ENCODE data around the gene CREG2. TPM values are rescaled to one million over a fixed set of nuclear protein-coding genes. Genes with fewer than 3 reads are reported as not detected.
A peak's percentile ranks its signal among the peaks of the same experiment; 100 is the strongest.

Gene CREG2
- total and polyA plus RNA-seq, 4 experiments from 2014 or later: 0.32 TPM; not detected in 3

DNA sequence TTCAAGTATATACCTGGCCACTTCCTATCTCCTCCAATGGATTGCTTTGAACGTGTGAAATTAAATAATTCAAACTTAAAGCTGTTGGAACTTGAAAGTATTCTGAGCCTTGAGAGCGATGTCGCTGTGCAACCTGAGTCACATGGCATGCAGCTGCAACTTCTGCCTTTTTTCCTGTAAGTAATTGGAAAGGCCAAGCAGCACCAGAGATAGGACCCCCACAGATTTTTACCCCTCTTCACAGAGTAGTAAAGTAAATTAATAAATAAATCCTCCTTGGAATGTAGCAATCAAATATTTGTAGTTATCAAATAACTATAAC is 75.6 kb downstream of the CREG2 start:
- Histone ChIP-seq H3K4me3 (ENCODE audit: low read length in 2 of 2) (no peak overlapping the region), H3K36me3 (ENCODE audit: insufficient read depth, low read length) (no peaks in the 10 kb centered on the region), H3K27me3 (ENCODE audit: insufficient read depth, low read length) (no peaks in the 10 kb centered on the region), H3K9me3 (ENCODE audit: control insufficient read depth in 1 of 2, low read length in 2 of 2) (no peaks in the 10 kb centered on the region), H3K4me1 (ENCODE audit: insufficient read depth, low read length) (peaks cover 44% of the 10 kb centered on the region), H3K27ac (ENCODE audit: low read depth, low read length) (peak overlapping the region; percentile 60)
- Mint-ChIP-seq H3K9me3 (no peaks in the 10 kb centered on the region), H3K27me3 (no peaks in the 10 kb centered on the region), H3K4me3 (peak overlapping the region in 7 of 8 donors; percentile 39 to 100 (median 70)), H3K36me3 (peaks cover 2 to 14% of the 10 kb centered on the region in 2 donors), H3K4me1 (peaks cover 38 to 77% (median 50%) of the 10 kb centered on the region in 4 donors), H3K27ac (peak overlapping the region; percentile 81 to 97 (median 94))
- POLR2A ChIA-PET (ENCODE audit: partially characterized antibody): interaction anchor here (0.8 to 8.2 kb wide), 6 partner anchors 11 to 58 kb away, joined by 3 to 247 read pairs (median 3); no protein-coding TSS in a partner anchor
- CTCF ChIA-PET (ENCODE audit: partially characterized antibody): interaction anchor here (0.8 to 1.9 kb wide), 6 partner anchors 12 to 76 kb away, joined by 3 to 7 read pairs (median 4); partner anchors contain the start of gene CREG2
- DNase-seq: no peak
- intact Hi-C loops (cut with micrococcal nuclease): loop anchor here (1.0 kb wide), 1 partner anchor 13 kb away; no protein-coding TSS in a partner anchor

DNA sequence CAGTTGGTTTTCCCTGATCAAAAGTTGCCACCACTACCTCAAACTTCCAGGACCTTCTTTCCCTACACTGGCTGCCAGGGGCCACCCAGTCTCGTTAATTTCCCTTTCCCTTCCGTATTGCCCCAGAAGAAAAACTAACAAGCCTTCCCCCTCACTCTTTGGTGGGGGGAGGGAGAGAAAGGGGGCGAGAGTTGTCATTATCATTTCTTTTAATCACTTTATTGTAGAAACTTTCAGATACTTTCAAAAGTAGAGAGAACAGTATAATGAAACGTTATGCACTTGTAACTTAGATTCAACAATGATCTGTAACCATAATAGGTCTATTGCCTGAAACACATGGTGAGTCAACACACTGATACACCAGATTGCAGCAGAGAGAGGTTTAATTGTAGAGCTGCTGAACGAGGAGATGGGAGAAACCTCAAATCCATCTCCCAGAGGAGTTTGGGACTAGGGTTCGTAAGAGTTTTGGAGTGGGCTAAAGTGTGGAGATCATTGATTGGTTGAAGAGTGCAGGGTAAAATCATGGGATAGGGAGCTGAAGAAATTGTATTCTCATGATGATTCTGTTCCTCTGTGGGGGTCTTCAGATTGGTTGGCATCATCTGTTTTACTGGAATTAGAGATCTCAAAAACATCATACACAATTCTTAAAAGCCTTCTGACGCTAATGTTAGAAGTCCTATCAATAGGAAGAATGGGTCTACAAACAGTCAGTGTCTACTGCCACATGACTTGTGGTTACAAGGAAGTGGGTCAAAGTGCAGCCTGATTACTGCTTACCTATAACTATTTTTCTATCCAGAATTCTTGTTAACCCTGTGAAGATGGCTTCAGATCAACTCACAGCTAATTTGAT is 76.2 kb downstream of the CREG2 start:
- H3K27me3 Mint-ChIP-seq: no peaks in the 10 kb centered on the region
- peak; percentile 55 to 75 (median 61) for DNase-seq
- Histone ChIP-seq H3K4me3 (ENCODE audit: low read length in 2 of 2) (no peak overlapping the region), H3K9me3 (ENCODE audit: control insufficient read depth in 1 of 2, low read length in 2 of 2) (no peaks in the 10 kb centered on the region), H3K4me1 (ENCODE audit: insufficient read depth, low read length) (peaks cover 47% of the 10 kb centered on the region), H3K27ac (ENCODE audit: low read depth, low read length) (peak overlapping the region; percentile 60), H3K36me3 (ENCODE audit: insufficient read depth, low read length) (no peaks in the 10 kb centered on the region), H3K27me3 (ENCODE audit: insufficient read depth, low read length) (no peaks in the 10 kb centered on the region)
- ChIA-PET CTCF (ENCODE audit: partially characterized antibody) (interaction anchor here (0.8 to 1.9 kb wide), 6 partner anchors 12 to 76 kb away, joined by 3 to 10 read pairs (median 6); partner anchors contain the start of gene CREG2), POLR2A (ENCODE audit: partially characterized antibody) (interaction anchor here (0.8 to 8.2 kb wide), 7 partner anchors 12 to 58 kb away, joined by 3 to 247 read pairs (median 3); no protein-coding TSS in a partner anchor)
- intact Hi-C loops (cut with micrococcal nuclease): loop anchor here (1.0 kb wide), 1 partner anchor 13 kb away; no protein-coding TSS in a partner anchor
- H3K9me3 Mint-ChIP-seq: no peaks in the 10 kb centered on the region
- peaks cover 38 to 77% (median 50%) of the 10 kb centered on the region in 4 donors for H3K4me1 Mint-ChIP-seq
- peak overlapping the region; percentile 39 to 100 (median 70) for H3K4me3 Mint-ChIP-seq
- H3K36me3 Mint-ChIP-seq: peaks cover 5 to 20% of the 10 kb centered on the region in 2 donors
- peak overlapping the region; percentile 89 to 97 (median 94) for H3K27ac Mint-ChIP-seq

DNA sequence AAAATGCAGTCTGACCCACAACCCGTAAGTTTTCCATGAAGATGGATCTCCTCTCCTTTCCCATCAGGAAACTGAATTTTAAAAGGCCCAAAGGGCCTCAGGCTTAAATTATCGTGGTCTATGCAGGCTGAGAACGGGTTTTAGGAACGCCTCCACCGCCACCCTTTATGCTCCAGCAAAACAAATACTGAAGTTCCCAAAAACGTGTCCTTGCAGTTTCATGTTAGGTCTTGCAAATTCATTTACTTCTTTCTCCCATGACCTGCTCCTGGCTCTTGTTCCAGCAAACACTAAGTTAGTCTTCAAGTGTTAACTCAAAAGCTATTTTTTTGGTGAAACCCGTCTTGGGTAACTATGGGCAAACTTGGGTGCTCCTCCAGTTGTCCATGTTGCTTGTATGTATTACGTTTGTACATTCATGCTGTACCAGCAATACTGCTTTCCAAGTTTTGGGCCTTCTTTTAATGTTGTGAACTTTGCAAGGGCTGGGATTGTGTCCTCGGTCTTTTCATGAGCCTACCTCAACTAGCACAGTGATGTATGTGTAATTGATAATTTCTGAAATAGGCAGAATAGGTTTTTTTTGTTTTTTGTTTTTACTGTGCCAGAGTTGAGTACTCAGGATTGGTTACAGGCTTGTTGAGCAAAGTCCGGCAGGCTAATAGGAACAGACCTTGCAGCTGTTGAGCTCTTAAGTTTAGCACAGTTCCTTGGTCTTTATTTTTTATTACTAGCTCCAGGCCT is 77.0 kb downstream of the CREG2 start:
- Mint-ChIP-seq H3K27me3 (no peaks in the 10 kb centered on the region), H3K9me3 (no peaks in the 10 kb centered on the region), H3K4me1 (peaks cover 42 to 80% (median 53%) of the 10 kb centered on the region in 4 donors), H3K36me3 (peaks cover 8 to 28% of the 10 kb centered on the region in 2 donors), H3K27ac (peak overlapping the region; percentile 89 to 97 (median 94)), H3K4me3 (peak overlapping the region; percentile 52 to 100 (median 70))
- H3K27ac ChIP-seq (ENCODE audit: low read depth, low read length): peak overlapping the region; percentile 60
- no peak for DNase-seq
- intact Hi-C loops (cut with micrococcal nuclease): no loop called here
- POLR2A ChIA-PET (ENCODE audit: partially characterized antibody): interaction anchor here (1.1 to 8.2 kb wide), 5 partner anchors 19 to 57 kb away, joined by 3 to 247 read pairs (median 6); partner anchors contain the start of gene CNOT11
- no peaks in the 10 kb centered on the region for H3K27me3 ChIP-seq (ENCODE audit: insufficient read depth, low read length)
- CTCF ChIA-PET (ENCODE audit: partially characterized antibody): interaction anchor here (1.5 to 2.3 kb wide), 5 partner anchors 12 to 52 kb away, joined by 5 to 10 read pairs (median 7); no protein-coding TSS in a partner anchor
- peaks cover 55% of the 10 kb centered on the region for H3K4me1 ChIP-seq (ENCODE audit: insufficient read depth, low read length)
- H3K36me3 ChIP-seq (ENCODE audit: insufficient read depth, low read length): no peaks in the 10 kb centered on the region
- no peak overlapping the region for H3K4me3 ChIP-seq (ENCODE audit: low read length in 2 of 2)
- H3K9me3 ChIP-seq (ENCODE audit: control insufficient read depth in 1 of 2, low read length in 2 of 2): no peaks in the 10 kb centered on the region

DNA sequence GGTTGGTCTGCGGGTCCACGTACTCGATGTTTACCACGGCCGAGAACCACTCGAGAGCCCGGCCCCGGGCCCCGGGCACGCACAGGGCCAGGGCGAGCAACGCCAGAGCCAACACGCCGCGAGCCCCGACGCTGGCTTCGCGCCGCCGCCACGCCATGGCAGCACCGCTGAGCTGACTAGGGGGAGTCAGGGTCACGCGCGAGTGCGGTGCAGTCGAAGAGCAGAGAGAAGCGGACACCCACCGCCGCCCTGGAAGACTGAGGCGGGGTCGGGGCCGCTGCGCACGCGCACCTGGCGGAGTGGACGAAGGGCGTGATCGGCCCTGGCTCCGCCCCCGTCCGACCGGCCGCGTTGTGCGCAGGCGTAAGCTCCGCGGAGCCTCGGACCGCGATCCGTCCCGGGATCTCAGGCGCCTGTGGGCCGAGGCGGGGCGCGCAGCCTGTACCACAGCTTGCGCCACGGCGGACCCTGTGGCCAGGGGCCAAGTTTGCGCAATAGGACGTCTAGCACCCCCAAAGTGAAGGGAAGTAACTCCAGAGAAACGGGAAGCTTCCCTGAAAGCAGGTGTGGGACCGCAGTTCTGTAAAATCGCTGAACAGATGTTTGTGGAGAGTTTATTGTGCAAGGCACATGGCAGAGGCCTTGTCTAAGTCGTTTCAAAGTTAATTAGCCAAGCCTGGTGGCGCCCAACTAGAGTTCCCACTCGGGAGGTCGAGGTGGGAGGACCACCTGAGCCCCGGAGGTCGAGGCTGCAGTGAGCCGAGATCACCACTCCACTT is 78.7 kb downstream of the CREG2 start, which contains the start of gene RNF149:
Gene RNF149 (minus strand): TSS at position 270 of the 779 bp plus-strand sequence. CDS start 113 bp downstream, at position 157.
- CTCF ChIA-PET (ENCODE audit: partially characterized antibody): interaction anchor here (0.6 to 2.3 kb wide), 10 partner anchors 14 to 57 kb away, joined by 3 to 17 read pairs (median 5); no protein-coding TSS in a partner anchor
- H3K9me3 Mint-ChIP-seq: no peaks in the 10 kb centered on the region
- Histone ChIP-seq H3K9me3 (ENCODE audit: control insufficient read depth in 1 of 2, low read length in 2 of 2) (no peaks in the 10 kb centered on the region), H3K4me3 (ENCODE audit: low read length in 2 of 2) (peak within 1 kb of the TSS; percentile 68 to 92), H3K36me3 (ENCODE audit: insufficient read depth, low read length) (no peaks in the 10 kb centered on the region), H3K27ac (ENCODE audit: low read depth, low read length) (peak within 1 kb of the TSS; percentile 86), H3K4me1 (ENCODE audit: insufficient read depth, low read length) (peaks cover 72% of the 10 kb centered on the region), H3K27me3 (ENCODE audit: insufficient read depth, low read length) (no peaks in the 10 kb centered on the region)
- intact Hi-C loops (cut with micrococcal nuclease): loop anchor here (1.0 to 5.0 kb wide), 2 partner anchors 34 to 36 kb away; no protein-coding TSS in a partner anchor
- H3K4me1 Mint-ChIP-seq: peaks cover 53 to 95% (median 67%) of the 10 kb centered on the region in 4 donors
- DNase-seq: peak; percentile 89 to 92 (median 90)
- peak within 1 kb of the TSS; percentile 93 to 100 (median 100) for H3K4me3 Mint-ChIP-seq
- POLR2A ChIA-PET (ENCODE audit: partially characterized antibody): interaction anchor here (0.6 to 8.2 kb wide), 23 partner anchors 10 to 409 kb away, joined by 3 to 247 read pairs (median 3); partner anchors contain the start of genes CNOT11, CREG2, MAP4K4 and RPL31
- no peaks in the 10 kb centered on the region for H3K27me3 Mint-ChIP-seq
- H3K27ac Mint-ChIP-seq: peak within 1 kb of the TSS; percentile 96 to 100 (median 99)
- peaks cover 9 to 41% of the 10 kb centered on the region in 2 donors for H3K36me3 Mint-ChIP-seq

DNA sequence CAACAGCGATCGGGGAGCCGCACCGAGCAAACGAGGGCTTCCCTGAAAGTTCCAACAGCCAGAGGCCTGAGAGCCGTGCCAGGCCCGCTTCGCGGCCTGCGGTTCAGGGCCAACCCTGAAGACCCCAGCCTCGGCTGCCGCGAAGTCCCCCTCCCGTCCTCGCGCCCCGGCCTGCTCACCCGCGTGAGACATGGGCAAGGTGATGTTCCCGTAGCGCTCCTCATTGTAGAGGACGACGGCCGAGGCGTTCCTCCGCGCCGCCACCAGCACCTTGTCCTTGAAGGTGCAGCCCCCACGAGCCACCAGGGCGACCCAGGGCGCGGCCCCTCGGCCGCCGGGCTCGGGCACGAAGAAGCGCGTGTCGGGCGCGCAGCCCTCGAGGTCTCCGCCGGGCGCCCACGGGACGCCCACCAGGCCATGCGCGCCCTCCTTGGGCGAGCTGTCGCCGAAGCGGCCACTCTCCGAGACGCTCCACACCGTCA is 79.3 kb downstream of the CREG2 start:
- Histone ChIP-seq H3K27ac (ENCODE audit: low read depth, low read length) (peak overlapping the region; percentile 86), H3K36me3 (ENCODE audit: insufficient read depth, low read length) (no peaks in the 10 kb centered on the region), H3K4me1 (ENCODE audit: insufficient read depth, low read length) (peaks cover 77% of the 10 kb centered on the region), H3K27me3 (ENCODE audit: insufficient read depth, low read length) (no peaks in the 10 kb centered on the region), H3K4me3 (ENCODE audit: low read length in 2 of 2) (peak overlapping the region; percentile 68 to 92), H3K9me3 (ENCODE audit: control insufficient read depth in 1 of 2, low read length in 2 of 2) (no peaks in the 10 kb centered on the region)
- Mint-ChIP-seq H3K9me3 (no peaks in the 10 kb centered on the region), H3K27me3 (no peaks in the 10 kb centered on the region), H3K4me3 (peak overlapping the region; percentile 93 to 100 (median 100)), H3K4me1 (peaks cover 54 to 94% (median 67%) of the 10 kb centered on the region in 4 donors), H3K36me3 (peaks cover 9 to 41% of the 10 kb centered on the region in 2 donors), H3K27ac (peak overlapping the region; percentile 96 to 100 (median 99))
- POLR2A ChIA-PET (ENCODE audit: partially characterized antibody): interaction anchor here (0.7 to 8.2 kb wide), 18 partner anchors 9 to 410 kb away, joined by 3 to 247 read pairs (median 6); partner anchors contain the start of genes CNOT11, CREG2 and RPL31
- CTCF ChIA-PET (ENCODE audit: partially characterized antibody): interaction anchor here (1.3 to 2.3 kb wide), 7 partner anchors 14 to 54 kb away, joined by 3 to 17 read pairs (median 5); no protein-coding TSS in a partner anchor
- peak in 3 of 5 donors; percentile 22 to 53 (median 42) for DNase-seq
- intact Hi-C loops (cut with micrococcal nuclease): loop anchor here (1.0 to 5.0 kb wide), 6 partner anchors 15 to 391 kb away; partner anchors contain the start of gene CNOT11

Measured in CD4-positive, alpha-beta memory T cell (primary cell).